ENCODE data around the gene IRX5. TPM values are rescaled to one million over a fixed set of nuclear protein-coding genes. Genes with fewer than 3 reads are reported as not detected.

The IRX5 gene
- total RNA-seq, 3 donors from 2014 or later = 10.9 to 119 (median 59.0) TPM

GRCh38 chr16:54940279-54940604 is 9.6 kb downstream of the IRX5 start:
- peak overlapping the region; percentile 97 to 98 for H3K27ac ChIP-seq
- H3K4me3 ChIP-seq = peak overlapping the region in 1 of 3 donors; percentile 95
- H3K9me3 ChIP-seq = no peaks in the 10 kb centered on the region
- intact Hi-C loops (cut with DNase I; ENCODE audit: low total_unique reads) = no loop called here
- H3K4me1 ChIP-seq = peaks cover 0 to 5% of the 10 kb centered on the region in 2 donors
- TF ChIP-seq CTCF (IDR thresholded peaks at IDR 0.05) = no peak
- TF ChIP-seq POLR2A (IDR thresholded peaks at IDR 0.05) = no peak
- TF ChIP-seq POLR2AphosphoS5 (IDR thresholded peaks at IDR 0.05) = no peak
- H3K27me3 ChIP-seq = no peaks in the 10 kb centered on the region
- DNase-seq (ENCODE audit: low spot score in 2 of 2) = no peak
- no peaks in the 10 kb centered on the region for H3K36me3 ChIP-seq

- H3K27me3 ChIP-seq = no peaks in the 10 kb centered on the region
- TF ChIP-seq POLR2AphosphoS5 (IDR thresholded peaks at IDR 0.05) (no peak), POLR2A (IDR thresholded peaks at IDR 0.05) (no peak)
- H3K9me3 ChIP-seq = no peaks in the 10 kb centered on the region
- no peaks in the 10 kb centered on the region for H3K36me3 ChIP-seq
- no peak overlapping the region for H3K27ac ChIP-seq
- H3K4me1 ChIP-seq = peaks cover 0 to 5% of the 10 kb centered on the region in 2 donors
- intact Hi-C loops (cut with DNase I; ENCODE audit: low total_unique reads) = no loop called here
- H3K4me3 ChIP-seq = no peak overlapping the region
- no peak for DNase-seq (ENCODE audit: low spot score in 2 of 2)
Observed at GRCh38 chr16:54942353-54942943, 11.8 kb downstream of the IRX5 start.

- TF ChIP-seq POLR2AphosphoS5 (IDR thresholded peaks at IDR 0.05) (no peak), POLR2A (IDR thresholded peaks at IDR 0.05) (no peak), CTCF (IDR thresholded peaks at IDR 0.05) (no peak)
- H3K9me3 ChIP-seq = no peaks in the 10 kb centered on the region
- intact Hi-C loops (cut with DNase I; ENCODE audit: low total_unique reads) = no loop called here
- H3K4me1 ChIP-seq = no peaks in the 10 kb centered on the region
- no peaks in the 10 kb centered on the region for H3K27me3 ChIP-seq
- H3K4me3 ChIP-seq = no peak overlapping the region
- DNase-seq (ENCODE audit: low spot score in 2 of 2) = no peak
- H3K36me3 ChIP-seq = no peaks in the 10 kb centered on the region
- H3K27ac ChIP-seq = no peak overlapping the region
Observed at GRCh38 chr16:54944002-54944401, 13.3 kb downstream of the IRX5 start.

- intact Hi-C loops (cut with DNase I; ENCODE audit: low total_unique reads) = no loop called here
- H3K27me3 ChIP-seq = no peaks in the 10 kb centered on the region
Observed at GRCh38 chr16:54945063-54945462, 14.4 kb downstream of the IRX5 start.

GRCh38 chr16:54946909-54947308 is 16.2 kb downstream of the IRX5 start:
- TF ChIP-seq POLR2AphosphoS5 (IDR thresholded peaks at IDR 0.05) (no peak), POLR2A (IDR thresholded peaks at IDR 0.05) (no peak), CTCF (IDR thresholded peaks at IDR 0.05) (no peak)

More at GRCh38 chr16:54945063-54945462, 14.4 kb downstream of the IRX5 start:
- H3K9me3 ChIP-seq = no peaks in the 10 kb centered on the region
- no peak for DNase-seq (ENCODE audit: low spot score in 2 of 2)
- H3K27ac ChIP-seq = no peak overlapping the region
- TF ChIP-seq POLR2AphosphoS5 (IDR thresholded peaks at IDR 0.05) = no peak
- no peak for TF ChIP-seq CTCF (IDR thresholded peaks at IDR 0.05)
- TF ChIP-seq POLR2A (IDR thresholded peaks at IDR 0.05) = no peak
- H3K4me1 ChIP-seq = no peaks in the 10 kb centered on the region
- H3K36me3 ChIP-seq = no peaks in the 10 kb centered on the region
- H3K4me3 ChIP-seq = no peak overlapping the region

More at GRCh38 chr16:54946909-54947308, 16.2 kb downstream of the IRX5 start:
- DNase-seq (ENCODE audit: low spot score in 2 of 2) = no peak
- no peak overlapping the region for H3K4me3 ChIP-seq
- H3K9me3 ChIP-seq = no peaks in the 10 kb centered on the region
- no peaks in the 10 kb centered on the region for H3K36me3 ChIP-seq
- peak overlapping the region in 1 of 2 donors; percentile 43 for H3K27ac ChIP-seq
- H3K4me1 ChIP-seq = no peaks in the 10 kb centered on the region
- H3K27me3 ChIP-seq = no peaks in the 10 kb centered on the region
- intact Hi-C loops (cut with DNase I; ENCODE audit: low total_unique reads) = no loop called here
